Prostate gland (tissue), 2 donors: Measurements from ENCODE around the gene MIGA2. TPM values are rescaled to one million over a fixed set of nuclear protein-coding genes. Genes with fewer than 3 reads are reported as not detected.

Experiments used
- DNase-seq: peaks from one replicate; pipeline ENCODE4 v3.0.0-alpha.2; 2019; ENCODE audit warnings: low spot score
- H3K27ac ChIP-seq, 2 donors: fragments of 200-600 bp; sonication (generic); 2 replicates each; pipeline ENCODE4 v1.5.1; 2017 to 2019
- H3K27me3 ChIP-seq: fragments of 200-600 bp; sonication (generic); replicated peaks from 2 replicates; pipeline ENCODE4 v1.5.1; 2019; ENCODE audit not compliant: insufficient read depth
- H3K36me3 ChIP-seq, 2 donors: fragments of 200-600 bp; sonication (generic); 1 replicate in 1 of 2; 2 replicates in 1 of 2; pipeline versions ENCODE4 v1.5.1 to v1.8.1; 2017 to 2019
- H3K4me1 ChIP-seq: fragments of 200-600 bp; sonication (generic); replicated peaks from 2 replicates; pipeline ENCODE4 v1.5.1; 2019
- H3K4me3 ChIP-seq, 2 donors: fragments of 200-600 bp; sonication (generic); 2 replicates each; pipeline ENCODE4 v1.5.1; 2017 to 2019
- H3K9me3 ChIP-seq: fragments of 200-600 bp; sonication (generic); 2 replicates; pipeline ENCODE4 v1.5.1; 2017
- POLR2A ChIP-seq: fragments of 450-650 bp; IDR thresholded peaks from one replicate; pipeline ENCODE4 v1.6.1; 2016; ENCODE audit warnings: antibody characterized with exemption, mild to moderate bottlenecking
- POLR2AphosphoS5 ChIP-seq: sonication (generic); formaldehyde crosslinking; IDR thresholded peaks from one replicate; pipeline ENCODE4 v1.6.1; 2017; ENCODE audit warnings: antibody characterized with exemption
- WGBS: methylation state at CpG from one replicate; pipeline ENCODE4 v1.1.5; 2018; 5-methylcytosine and 5-hydroxymethylcytosine counted together
- intact Hi-C: fragments of 100-400 bp; cut with DNase I; formaldehyde crosslinking; loops from one replicate; pipeline ENCODE4 v1.14.2; 2022
- total RNA-seq, 2 donors: library from RNA; depleted of rRNA; stranded (reverse); fragments of >200 nt; gene quantifications; one replicate each; pipeline ENCODE4 v1.1.0, GENCODE V29; 2016
- TF ChIP-seq, protein P1 (sequence below), 4 experiments: fragments of 200-600 bp in 2 of 4; fragments of 450-650 bp in 2 of 4; sonication (generic) in 2 of 4; IDR thresholded peaks; 1 replicate in 3 of 4; 2 replicates in 1 of 4; pipeline ENCODE4 v1.5.1; 2016 to 2019; ENCODE audit warnings: antibody characterized with exemption in 4 of 4, mild to moderate bottlenecking in 2 of 4, moderate library complexity in 2 of 4

The MIGA2 gene
- total RNA-seq, 2 donors from 2014 or later: 54.5 to 56.5 TPM

DNA sequence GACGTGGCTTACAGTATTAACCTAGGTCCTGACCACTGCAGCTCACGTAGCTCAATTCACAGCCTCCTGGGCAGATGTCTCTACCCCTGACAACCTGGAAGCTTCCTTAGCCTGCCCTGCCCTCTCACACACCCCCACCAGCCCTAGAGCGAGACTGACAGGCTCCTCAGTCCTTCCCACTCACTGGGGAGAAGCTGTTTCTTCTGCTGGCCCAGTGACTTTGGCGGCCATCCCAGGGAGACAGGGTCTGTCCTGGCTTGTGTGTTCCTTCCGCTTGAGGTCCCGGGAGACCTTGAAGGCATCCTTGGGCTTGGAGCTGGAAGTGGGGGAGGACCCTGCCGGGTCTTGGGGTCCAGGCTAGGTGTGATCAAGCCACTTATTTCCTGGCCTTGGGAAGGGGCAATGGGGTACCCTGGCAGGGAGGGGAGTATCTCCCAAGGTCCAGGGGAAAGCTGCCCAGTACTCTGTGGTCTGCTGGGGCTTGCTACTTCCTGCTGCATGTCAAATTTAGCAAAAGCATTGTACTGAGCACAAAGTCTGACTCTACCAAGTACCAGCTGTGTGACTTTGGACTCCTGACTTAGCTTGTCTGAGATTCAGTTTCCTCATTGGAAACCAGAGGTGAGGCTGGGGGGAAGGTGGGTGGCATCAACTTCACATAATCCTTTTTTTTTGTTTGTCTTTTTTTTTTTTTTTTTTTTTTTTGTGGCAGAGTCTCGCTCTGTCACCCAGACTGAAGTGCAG, 1.9 kb downstream of the MIGA2 start:
- no peaks in the 10 kb centered on the region for H3K9me3 ChIP-seq
- intact Hi-C loops: no loop called here
- 33% methylated on average over 8 of the region's 8 CpGs for WGBS
- no peaks in the 10 kb centered on the region for H3K27me3 ChIP-seq
- no peak for TF ChIP-seq POLR2A
- peak overlapping the region; percentile 26 to 35 for H3K27ac ChIP-seq
- H3K4me3 ChIP-seq: peak overlapping the region in 1 of 2 donors; percentile 96
- peaks cover 9 to 10% of the 10 kb centered on the region in 2 donors for H3K36me3 ChIP-seq
- DNase-seq: no peak
- peaks cover 11% of the 10 kb centered on the region for H3K4me1 ChIP-seq

DNA sequence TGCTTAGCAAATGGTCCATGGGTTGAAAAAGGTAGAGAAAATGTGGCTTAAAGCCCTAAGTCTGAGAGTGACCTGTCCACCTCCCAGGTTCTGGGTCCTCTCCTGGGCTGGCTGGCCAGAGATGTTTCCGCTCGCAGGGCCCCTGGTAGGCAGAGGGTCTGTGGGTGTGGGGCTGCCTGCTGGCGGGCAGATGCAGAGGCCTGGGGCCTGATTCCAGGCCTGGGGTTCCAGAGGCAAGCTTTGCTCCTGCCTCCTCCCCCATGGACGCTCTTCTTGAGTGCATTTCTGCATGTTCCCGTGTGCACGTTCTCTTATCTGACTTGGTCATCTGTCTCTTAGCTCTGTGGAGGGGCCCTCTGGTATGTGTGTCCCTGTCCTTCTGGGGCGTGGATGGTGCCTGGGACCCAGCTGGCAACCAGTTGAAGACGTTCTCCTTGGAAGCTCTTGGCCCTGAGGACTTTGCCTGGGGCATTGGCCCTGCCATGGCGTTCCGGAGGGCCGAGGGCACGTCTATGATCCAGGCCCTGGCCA, 3.8 kb downstream of the MIGA2 start:
- DNase-seq: no peak
- WGBS: 78% methylated on average over 12 of the region's 12 CpGs
- Histone ChIP-seq H3K4me3 (no peak overlapping the region), H3K27ac (no peak overlapping the region), H3K36me3 (peaks cover 9 to 10% of the 10 kb centered on the region in 2 donors), H3K9me3 (no peaks in the 10 kb centered on the region), H3K4me1 (peaks cover 11% of the 10 kb centered on the region), H3K27me3 (no peaks in the 10 kb centered on the region)
- TF ChIP-seq POLR2AphosphoS5 (no peak), POLR2A (no peak)
- TF ChIP-seq, protein P1, sequence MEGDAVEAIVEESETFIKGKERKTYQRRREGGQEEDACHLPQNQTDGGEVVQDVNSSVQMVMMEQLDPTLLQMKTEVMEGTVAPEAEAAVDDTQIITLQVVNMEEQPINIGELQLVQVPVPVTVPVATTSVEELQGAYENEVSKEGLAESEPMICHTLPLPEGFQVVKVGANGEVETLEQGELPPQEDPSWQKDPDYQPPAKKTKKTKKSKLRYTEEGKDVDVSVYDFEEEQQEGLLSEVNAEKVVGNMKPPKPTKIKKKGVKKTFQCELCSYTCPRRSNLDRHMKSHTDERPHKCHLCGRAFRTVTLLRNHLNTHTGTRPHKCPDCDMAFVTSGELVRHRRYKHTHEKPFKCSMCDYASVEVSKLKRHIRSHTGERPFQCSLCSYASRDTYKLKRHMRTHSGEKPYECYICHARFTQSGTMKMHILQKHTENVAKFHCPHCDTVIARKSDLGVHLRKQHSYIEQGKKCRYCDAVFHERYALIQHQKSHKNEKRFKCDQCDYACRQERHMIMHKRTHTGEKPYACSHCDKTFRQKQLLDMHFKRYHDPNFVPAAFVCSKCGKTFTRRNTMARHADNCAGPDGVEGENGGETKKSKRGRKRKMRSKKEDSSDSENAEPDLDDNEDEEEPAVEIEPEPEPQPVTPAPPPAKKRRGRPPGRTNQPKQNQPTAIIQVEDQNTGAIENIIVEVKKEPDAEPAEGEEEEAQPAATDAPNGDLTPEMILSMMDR (IDR thresholded peaks at IDR 0.05): no peak
- intact Hi-C loops: no loop called here

- intact Hi-C loops: no loop called here
- TF ChIP-seq, protein P1 (IDR thresholded peaks at IDR 0.05): no peak
- no peak for TF ChIP-seq POLR2A
- TF ChIP-seq POLR2AphosphoS5: no peak
- H3K4me1 ChIP-seq: peaks cover 11% of the 10 kb centered on the region
- no peaks in the 10 kb centered on the region for H3K9me3 ChIP-seq
- 92% methylated on average over 16 of the region's 16 CpGs for WGBS
- DNase-seq: no peak
- H3K36me3 ChIP-seq: peaks cover 9 to 10% of the 10 kb centered on the region in 2 donors
- H3K27me3 ChIP-seq: no peaks in the 10 kb centered on the region
- no peak overlapping the region for H3K27ac ChIP-seq
- no peak overlapping the region for H3K4me3 ChIP-seq
These were observed 5.6 kb downstream of the MIGA2 start for GRCh38 chr9:129042016-129042415.

DNA sequence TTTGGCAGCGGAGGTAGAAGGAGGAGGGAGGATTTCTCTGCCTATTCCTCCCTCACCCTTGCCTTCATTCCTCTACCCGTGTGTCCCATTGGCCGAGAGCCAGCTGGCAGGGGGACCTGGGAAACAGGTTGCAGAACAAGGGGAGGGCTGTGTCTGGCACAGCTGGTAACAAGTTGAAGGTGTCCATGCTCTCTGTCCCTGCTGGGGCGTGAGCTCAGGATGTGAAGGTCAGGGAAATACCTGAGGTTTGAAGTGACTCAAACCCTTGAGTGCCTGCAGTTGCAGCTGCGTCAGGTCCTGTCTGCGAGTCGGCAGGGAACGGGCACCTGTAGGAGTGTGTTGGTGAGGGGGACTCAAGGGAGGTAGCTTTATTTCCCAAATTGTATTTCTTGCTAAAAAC, 16.2 kb downstream of the MIGA2 start:
- peak; percentile 93 for DNase-seq
- Histone ChIP-seq H3K27me3 (no peaks in the 10 kb centered on the region), H3K4me1 (no peaks in the 10 kb centered on the region), H3K9me3 (no peaks in the 10 kb centered on the region), H3K27ac (peak overlapping the region in 1 of 2 donors; percentile 62), H3K4me3 (no peak overlapping the region), H3K36me3 (peaks cover 5 to 20% of the 10 kb centered on the region in 2 donors)
- intact Hi-C loops: no loop called here
- TF ChIP-seq POLR2AphosphoS5 (peak; percentile 90), POLR2A (no peak)
- WGBS: 39% methylated on average over 8 of the region's 8 CpGs

DNA sequence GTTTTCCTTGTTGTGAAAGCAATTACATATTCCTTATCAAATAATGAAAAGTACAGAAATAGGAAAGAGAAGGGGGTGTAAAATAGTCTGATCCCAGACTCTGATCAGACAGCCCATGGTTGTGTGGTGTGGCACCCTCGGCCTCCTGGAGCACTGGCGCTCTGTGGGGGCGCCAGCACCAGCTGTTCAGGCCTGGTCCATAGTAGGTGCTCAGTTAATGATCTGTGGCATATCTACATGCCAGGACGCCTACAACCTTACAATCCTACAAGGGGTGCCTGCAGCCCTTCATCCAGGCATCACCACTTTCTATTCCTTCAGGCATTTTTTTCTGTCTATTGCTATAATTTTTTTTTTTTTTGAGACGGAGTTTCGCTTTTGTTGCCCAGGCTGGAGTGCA, 16.6 kb downstream of the MIGA2 start:
- 87% methylated on average over 6 of the region's 6 CpGs for WGBS
- H3K36me3 ChIP-seq: peaks cover 5 to 17% of the 10 kb centered on the region in 2 donors
- no peak overlapping the region for H3K27ac ChIP-seq
- no peaks in the 10 kb centered on the region for H3K4me1 ChIP-seq
- no peak for TF ChIP-seq POLR2A
- TF ChIP-seq POLR2AphosphoS5: no peak
- TF ChIP-seq, protein P1 (IDR thresholded peaks at IDR 0.05): no peak
- no peaks in the 10 kb centered on the region for H3K9me3 ChIP-seq
- intact Hi-C loops: no loop called here
- no peak overlapping the region for H3K4me3 ChIP-seq
- no peaks in the 10 kb centered on the region for H3K27me3 ChIP-seq
- no peak for DNase-seq
